Neural cell (in vitro differentiated cells): Measurements from ENCODE around the gene CHRM1. TPM values are rescaled to one million over a fixed set of nuclear protein-coding genes. Genes with fewer than 3 reads are reported as not detected.

Source experiments
- H2AFZ ChIP-seq: fragments of 200-600, 300-800 bp; sonication (generic), shearing (Covaris generic); 2 replicates; pipeline ENCODE4 v1.6.0; 2014; ENCODE audit warnings: low read depth, mild to moderate bottlenecking, antibody characterized with exemption, low read length, moderate library complexity
- H3F3A ChIP-seq: fragments of 200-600 bp; shearing (Covaris generic); 2 replicates; pipeline ENCODE4 v1.6.1; 2016; ENCODE audit warnings: mild to moderate bottlenecking, moderate library complexity, mixed read lengths, antibody characterized with exemption, low read length; ENCODE audit not compliant: insufficient read depth, poor library complexity, severe bottlenecking
- H3K27ac ChIP-seq: fragments of 200-600, 300-800 bp; sonication (generic), shearing (Covaris generic); 2 replicates; pipeline ENCODE4 v1.5.1; 2014; ENCODE audit warnings: mild to moderate bottlenecking, low read length, moderate library complexity
- H3K27me3 ChIP-seq: fragments of 300-800, 200-600 bp; sonication (generic), shearing (Covaris generic); 2 replicates; pipeline ENCODE4 v1.6.0; 2014; ENCODE audit warnings: mild to moderate bottlenecking, low read depth, low read length, moderate library complexity; ENCODE audit not compliant: insufficient read depth
- H3K36me3 ChIP-seq: fragments of 300-800, 200-600 bp; sonication (generic), shearing (Covaris generic); 2 replicates; pipeline ENCODE4 v1.5.1; 2014; ENCODE audit warnings: mild to moderate bottlenecking, antibody characterized with exemption, low read length, moderate library complexity; ENCODE audit not compliant: insufficient read depth
- H3K4me2 ChIP-seq: fragments of 300-800, 200-600 bp; sonication (generic), shearing (Covaris generic); 2 replicates; pipeline ENCODE4 v1.6.0; 2014; ENCODE audit warnings: mild to moderate bottlenecking, low read length
- H3K4me3 ChIP-seq: fragments of 300-800, 200-600 bp; sonication (generic), shearing (Covaris generic); 2 replicates; pipeline ENCODE4 v1.5.1; 2014; ENCODE audit warnings: mild to moderate bottlenecking, low read length, moderate library complexity
- H3K79me2 ChIP-seq: fragments of 200-600 bp; shearing (Covaris generic); replicated peaks from 2 replicates; pipeline ENCODE4 v1.6.0; 2014; ENCODE audit warnings: mild to moderate bottlenecking, low read length, moderate library complexity; ENCODE audit not compliant: insufficient read depth
- H3K9ac ChIP-seq: fragments of 300-800, 200-600 bp; sonication (generic), shearing (Covaris generic); 2 replicates; pipeline ENCODE4 v1.6.1; 2016; ENCODE audit warnings: mild to moderate bottlenecking, low read length, mixed read lengths
- H3K9me2 ChIP-seq: fragments of 200-600 bp; shearing (Covaris generic); 2 replicates; pipeline ENCODE4 v1.6.1; 2016; ENCODE audit warnings: mild to moderate bottlenecking, low read length, mixed read lengths; ENCODE audit not compliant: insufficient read depth
- H3K9me3 ChIP-seq: fragments of 200-600, 300-800 bp; sonication (generic), shearing (Covaris generic); 2 replicates; pipeline ENCODE4 v1.6.1; 2016; ENCODE audit warnings: mild to moderate bottlenecking, mixed run types, low read length, moderate library complexity, mixed read lengths
- H4K20me1 ChIP-seq: fragments of 200-600 bp; shearing (Covaris generic); 2 replicates; pipeline ENCODE4 v1.6.1; 2016; ENCODE audit warnings: mild to moderate bottlenecking, mixed run types; ENCODE audit not compliant: insufficient read depth
- CTCF ChIP-seq: fragments of 450-650 bp; IDR thresholded peaks from 2 replicates; pipeline ENCODE4 v1.5.1; 2014; ENCODE audit warnings: antibody characterized with exemption, mild to moderate bottlenecking, moderate library complexity; ENCODE audit not compliant: poor library complexity, severe bottlenecking
- EP300 ChIP-seq: fragments of 450-650 bp; conservative IDR thresholded peaks from 2 replicates; pipeline ENCODE4 v1.6.1; 2014; ENCODE audit warnings: antibody characterized with exemption, mild to moderate bottlenecking, moderate library complexity; ENCODE audit not compliant: poor library complexity, severe bottlenecking
- EZH2 ChIP-seq: fragments of 200-600, 300-800 bp; shearing (Covaris generic), sonication (generic); IDR thresholded peaks from 2 replicates; pipeline ENCODE4 v1.6.1; 2014; ENCODE audit warnings: antibody characterized with exemption, low read length, borderline replicate concordance, mild to moderate bottlenecking; ENCODE audit not compliant: insufficient read depth, poor library complexity, severe bottlenecking
- MXI1 ChIP-seq: fragments of 450-650 bp; conservative IDR thresholded peaks from 2 replicates; pipeline ENCODE4 v1.6.1; 2014; ENCODE audit warnings: antibody characterized with exemption, mild to moderate bottlenecking; ENCODE audit not compliant: poor library complexity, severe bottlenecking
- POLR2AphosphoS5 ChIP-seq: IDR thresholded peaks from 2 replicates; pipeline ENCODE4 v1.6.1; 2012
- RAD21 ChIP-seq: fragments of 450-650 bp; conservative IDR thresholded peaks from 2 replicates; pipeline ENCODE4 v1.6.1; 2014; ENCODE audit warnings: antibody characterized with exemption, mild to moderate bottlenecking, moderate library complexity
- REST ChIP-seq: IDR thresholded peaks from 2 replicates; pipeline ENCODE4 v1.6.1; 2012; ENCODE audit warnings: borderline replicate concordance
- SMC3 ChIP-seq: fragments of 450-650 bp; conservative IDR thresholded peaks from 2 replicates; pipeline ENCODE4 v1.6.1; 2014; ENCODE audit warnings: antibody characterized with exemption, mild to moderate bottlenecking, moderate library complexity; ENCODE audit not compliant: poor library complexity
- TAF1 ChIP-seq: IDR thresholded peaks from 2 replicates; pipeline ENCODE4 v1.6.1; 2012; ENCODE audit warnings: low read depth
- polyA plus RNA-seq: library from polyadenylated mRNA; depleted of rRNA; stranded (reverse); fragments of >200 nt; gene quantifications from 2 replicates; pipeline ENCODE4 v1.2.3, GENCODE V29; 2014

CHRM1 gene
- polyA plus RNA-seq, 1 donor from 2014 or later: not detected

GRCh38 chr11:62930666-62931065, 9.5 kb upstream of the CHRM1 start:
- Histone ChIP-seq H3K36me3 (no peaks in the 10 kb centered on the region), H3K4me3 (no peak overlapping the region), H3K27me3 (peaks cover 33% of the 10 kb centered on the region), H3K9me2 (no peaks in the 10 kb centered on the region), H3K4me2 (no peak overlapping the region), H3F3A (no peaks in the 10 kb centered on the region), H4K20me1 (no peaks in the 10 kb centered on the region), H3K9ac (no peak overlapping the region), H3K9me3 (no peaks in the 10 kb centered on the region), H3K27ac (no peak overlapping the region), H3K79me2 (no peaks in the 10 kb centered on the region), H2AFZ (no peak overlapping the region)
- TF ChIP-seq RAD21: no peak

- no peak for TF ChIP-seq TAF1
- no peak for TF ChIP-seq EP300
- no peak for TF ChIP-seq EZH2
- TF ChIP-seq MXI1: no peak
- TF ChIP-seq CTCF: no peak
- TF ChIP-seq RAD21: no peak
- TF ChIP-seq POLR2AphosphoS5: no peak
- no peak for TF ChIP-seq SMC3
- no peak for TF ChIP-seq REST
- H2AFZ ChIP-seq: no peak overlapping the region
- no peak overlapping the region for H3K27ac ChIP-seq
- H3K4me2 ChIP-seq: no peak overlapping the region
- no peaks in the 10 kb centered on the region for H3K36me3 ChIP-seq
- H3K9me2 ChIP-seq: no peaks in the 10 kb centered on the region
- H3K27me3 ChIP-seq: peaks cover 38% of the 10 kb centered on the region
- no peak overlapping the region for H3K4me3 ChIP-seq
- H3K9ac ChIP-seq: no peak overlapping the region
- no peaks in the 10 kb centered on the region for H3F3A ChIP-seq
- no peaks in the 10 kb centered on the region for H4K20me1 ChIP-seq
- H3K79me2 ChIP-seq: no peaks in the 10 kb centered on the region
- no peaks in the 10 kb centered on the region for H3K9me3 ChIP-seq
Observed at GRCh38 chr11:62930157-62930556, 9.0 kb upstream of the CHRM1 start.

GRCh38 chr11:62928011-62928410, 6.8 kb upstream of the CHRM1 start:
- Histone ChIP-seq H3K4me3 (no peak overlapping the region), H2AFZ (no peak overlapping the region), H3K36me3 (no peaks in the 10 kb centered on the region), H3K9me3 (no peaks in the 10 kb centered on the region), H3K9ac (no peak overlapping the region), H3F3A (no peaks in the 10 kb centered on the region), H4K20me1 (no peaks in the 10 kb centered on the region), H3K27me3 (peaks cover 58% of the 10 kb centered on the region), H3K79me2 (no peaks in the 10 kb centered on the region), H3K4me2 (no peak overlapping the region), H3K9me2 (no peaks in the 10 kb centered on the region), H3K27ac (no peak overlapping the region)
- no peak for TF ChIP-seq CTCF
- TF ChIP-seq TAF1: no peak
- TF ChIP-seq REST: no peak
- no peak for TF ChIP-seq SMC3
- TF ChIP-seq POLR2AphosphoS5: no peak
- TF ChIP-seq EP300: no peak
- no peak for TF ChIP-seq MXI1
- TF ChIP-seq EZH2: no peak
- no peak for TF ChIP-seq RAD21
